HepG2 (cell line): ENCODE measurements around the gene LYPLA2. TPM values are rescaled to one million over a fixed set of nuclear protein-coding genes. Genes with fewer than 3 reads are reported as not detected.

Source experiments
- AGO1 ChIP-seq: fragments of 200-400 bp; formaldehyde crosslinking; IDR thresholded peaks from 2 replicates; pipeline ENCODE4 v1.6.1; 2017; ENCODE audit warnings: mild to moderate bottlenecking, low read depth, low read length, moderate library complexity; ENCODE audit not compliant: poor library complexity, severe bottlenecking
- ATF1 ChIP-seq: IDR thresholded peaks from 2 replicates; pipeline ENCODE4 v1.6.1; 2016; ENCODE audit warnings: mild to moderate bottlenecking, control low read depth
- BATF2 ChIP-seq: sonication (generic); formaldehyde crosslinking; IDR thresholded peaks from 2 replicates; pipeline ENCODE4 v1.8.0; 2022; ENCODE audit warnings: mild to moderate bottlenecking, missing genetic modification reagents, moderate library complexity
- EZH2 ChIP-seq: conservative IDR thresholded peaks from 2 replicates; pipeline ENCODE4 v1.6.1; 2012; ENCODE audit warnings: mild to moderate bottlenecking, low read depth, low read length, moderate library complexity
- FOXP4 ChIP-seq: sonication (generic); formaldehyde crosslinking; IDR thresholded peaks from 2 replicates; pipeline ENCODE4 v1.4.0; 2020; ENCODE audit warnings: missing genetic modification reagents
- HNF1A ChIP-seq, 2 experiments: sonication (generic) in 1 of 2; formaldehyde crosslinking in 1 of 2; IDR thresholded peaks; 2 replicates each; pipeline versions ENCODE4 v1.4.0 to v1.6.1; 2016 to 2020; ENCODE audit warnings: borderline replicate concordance in 1 of 2, low read depth in 1 of 2, mild to moderate bottlenecking in 1 of 2, missing genetic modification reagents in 1 of 2
- MXI1 ChIP-seq: IDR thresholded peaks from 3 replicates; pipeline ENCODE4 v1.6.1; 2012; ENCODE audit warnings: low read depth, low read length, inconsistent platforms, borderline replicate concordance
- POGK ChIP-seq: sonication (generic); formaldehyde crosslinking; conservative IDR thresholded peaks from 2 replicates; pipeline ENCODE4 v1.8.0; 2022; ENCODE audit warnings: mild to moderate bottlenecking, moderate library complexity, missing genetic modification reagents
- SAFB2 ChIP-seq: sonication (generic); formaldehyde crosslinking; IDR thresholded peaks from 2 replicates; pipeline ENCODE4 v1.5.1; 2020; ENCODE audit warnings: missing genetic modification reagents, low read depth, mild to moderate bottlenecking, borderline replicate concordance
- SATB2 ChIP-seq: sonication (generic); formaldehyde crosslinking; IDR thresholded peaks from 2 replicates; pipeline ENCODE4 v1.5.0; 2020; ENCODE audit warnings: missing genetic modification reagents
- SOX5 ChIP-seq: IDR thresholded peaks from 2 replicates; pipeline ENCODE4 v1.6.1; 2016; ENCODE audit warnings: borderline replicate concordance
- TFDP2 ChIP-seq: sonication (generic); formaldehyde crosslinking; IDR thresholded peaks from 2 replicates; pipeline ENCODE4 v1.4.0; 2020; ENCODE audit warnings: missing genetic modification reagents
- ZFP91 ChIP-seq: sonication (generic); formaldehyde crosslinking; IDR thresholded peaks from 2 replicates; pipeline ENCODE4 v1.9.0; 2022; ENCODE audit warnings: missing genetic modification reagents, mild to moderate bottlenecking, borderline replicate concordance
- ZNF546 ChIP-seq: sonication (generic); formaldehyde crosslinking; conservative IDR thresholded peaks from 2 replicates; pipeline ENCODE4 v1.8.1; 2023; ENCODE audit warnings: mild to moderate bottlenecking, missing genetic modification reagents
- ZSCAN9 ChIP-seq: IDR thresholded peaks from 2 replicates; pipeline ENCODE4 v1.6.1; 2016; ENCODE audit warnings: borderline replicate concordance
- polyA plus RNA-seq, 8 experiments: library from polyadenylated mRNA; depleted of rRNA in 3 of 8; stranded (reverse) in 7 of 8; unstranded in 1 of 8; fragments of >200 nt; fragmentation: Illumina TruSeq in 4 of 8; extraction: Trizol in 4 of 8; gene quantifications; 2 replicates each; pipeline versions ENCODE4 v1.2.1 to v1.2.3, GENCODE V29; 2011 to 2016; ENCODE audit warnings: low read depth in 4 of 8, missing spikeins in 1 of 8, mixed read lengths in 1 of 8; ENCODE audit not compliant: insufficient read depth in 1 of 8
- total RNA-seq, 5 experiments: library from RNA; depleted of rRNA; stranded (reverse); fragments of >200 nt; fragmentation: Illumina TruSeq; extraction: Trizol; gene quantifications; 2 replicates each; pipeline ENCODE4 v1.2.3, GENCODE V29; 2016; ENCODE audit warnings: low read depth in 1 of 5

The LYPLA2 gene
- total and polyA plus RNA-seq, 2 of the 13 experiments (the other 11 are each of a cell fraction or from before 2014, with no cell fraction given): 72.1 to 73.2 TPM

- TF ChIP-seq POGK (CRISPR knock-in tag) (peak; percentile 10; the same call in 1 of the 2 replicates), MXI1 (peak; percentile 75; the same call in 1 of the 3 replicates), ZSCAN9 (CRISPR knock-in tag) (no peak; the same call in 1 of the 2 replicates), SOX5 (CRISPR knock-in tag) (no peak; the same call in 1 of the 2 replicates), FOXP4 (CRISPR knock-in tag) (no peak), ZNF546 (no peak; the same call in 1 of the 2 replicates), SAFB2 (no peak), TFDP2 (CRISPR knock-in tag) (no peak), ATF1 (CRISPR knock-in tag) (no peak), ZFP91 (CRISPR knock-in tag) (no peak), SATB2 (CRISPR knock-in tag) (no peak), AGO1 (no peak), EZH2 (no peak), BATF2 (CRISPR knock-in tag) (no peak), HNF1A (IDR thresholded peaks at IDR 0.05; ENCODE audit: low read depth) (no peak), HNF1A (CRISPR knock-in tag; IDR thresholded peaks at IDR 0.05; ENCODE audit: borderline replicate concordance) (0 out of 2 replicates have a peak, but pooled peaks have one; percentile 12)
Observed at GRCh38 chr1:23799570-23800399, 8.8 kb downstream of the LYPLA2 start (continued).
